Memory B cell (primary cell): ENCODE results near the gene WFS1.

Source experiments
- ATAC-seq: fragments of 150-1000 bp; cut with Tn5 transposase; 2 replicates; pipeline ENCODE4 v1.10.0; 2021; ENCODE audit warnings: low read depth, mild to moderate bottlenecking, moderate library complexity
- DNase-seq, 2 donors: peaks; one replicate each; pipeline ENCODE4 v3.0.0; 2022; ENCODE audit warnings: low spot score in 2 of 2
- H3K27ac Mint-ChIP-seq: one replicate; pipeline ENCODE4 v1.8.0; 2022; ENCODE audit warnings: mild to moderate bottlenecking, moderate library complexity, mixed read lengths
- H3K27me3 Mint-ChIP-seq: one replicate; pipeline ENCODE4 v1.8.0; 2022; ENCODE audit warnings: mixed read lengths
- H3K36me3 Mint-ChIP-seq: one replicate; pipeline ENCODE4 v1.8.0; 2022; ENCODE audit warnings: mild to moderate bottlenecking, mixed read lengths
- H3K4me1 Mint-ChIP-seq: one replicate; pipeline ENCODE4 v1.8.0; 2022; ENCODE audit warnings: mixed read lengths
- H3K4me3 Mint-ChIP-seq: one replicate; pipeline ENCODE4 v1.8.0; 2022; ENCODE audit warnings: mild to moderate bottlenecking, moderate library complexity, mixed read lengths
- H3K9me3 Mint-ChIP-seq: one replicate; pipeline ENCODE4 v1.8.0; 2022; ENCODE audit warnings: mixed read lengths

Gene WFS1

DNA sequence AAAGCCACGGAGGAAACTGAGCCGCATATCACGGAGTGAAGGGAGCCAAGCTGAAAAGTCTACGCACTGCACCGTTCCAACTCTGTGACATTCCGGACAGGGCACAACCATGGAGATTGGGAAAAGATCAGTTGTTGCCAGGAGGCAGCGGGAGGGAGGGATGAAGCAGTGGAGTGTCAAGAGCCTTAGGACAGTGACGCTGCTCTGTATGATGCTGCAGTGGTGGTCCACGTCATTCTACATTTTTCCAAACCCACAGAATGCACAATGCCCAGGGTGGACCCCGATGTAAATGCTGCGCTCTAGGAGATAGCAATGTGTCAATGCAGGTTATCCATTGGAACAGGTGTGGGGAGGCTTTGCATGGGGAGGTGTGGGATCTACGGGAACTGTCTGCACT lies 7.5 kb upstream of the WFS1 start:
- H3K27me3 Mint-ChIP-seq, result peaks cover 14% of the 10 kb centered on the region
- H3K4me3 Mint-ChIP-seq, result no peak overlapping the region
- H3K27ac Mint-ChIP-seq, result no peak overlapping the region
- H3K36me3 Mint-ChIP-seq, result no peaks in the 10 kb centered on the region
- peaks cover 11% of the 10 kb centered on the region for H3K4me1 Mint-ChIP-seq
- DNase-seq (no peak), ATAC-seq (no peak)
- H3K9me3 Mint-ChIP-seq, result no peaks in the 10 kb centered on the region

DNA sequence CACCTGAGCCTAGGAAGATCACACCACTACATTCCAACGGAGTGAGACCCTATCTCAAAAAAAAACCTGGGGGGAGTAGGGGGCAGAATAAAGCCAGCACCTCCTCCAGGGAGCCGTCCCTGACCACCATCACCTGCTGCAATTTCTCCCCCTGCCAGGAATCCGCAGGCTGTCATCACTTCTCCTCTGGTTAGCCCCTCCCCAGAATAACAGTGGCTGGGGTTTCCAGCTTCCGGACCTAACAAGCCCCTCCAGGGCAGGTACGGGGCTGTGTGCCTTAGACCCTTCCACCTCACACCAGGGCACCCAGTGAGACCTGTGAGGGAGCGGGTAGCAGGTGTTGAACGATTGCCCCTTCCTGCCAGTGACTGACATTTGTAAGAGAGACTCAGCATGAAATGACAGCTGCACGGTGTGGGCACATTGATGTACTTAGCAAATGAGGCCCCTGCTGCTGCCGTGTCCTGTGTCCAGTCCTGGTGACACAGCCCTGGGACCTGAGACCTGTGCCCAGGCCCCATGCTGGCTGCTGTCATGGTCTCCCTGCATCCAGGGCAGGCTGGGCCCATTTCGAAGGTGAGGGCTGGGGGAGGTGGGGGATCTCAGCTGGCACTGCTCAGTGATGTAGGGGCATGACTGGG lies 6.7 kb upstream of the WFS1 start:
- ATAC-seq, result no peak
- Mint-ChIP-seq H3K36me3 (no peaks in the 10 kb centered on the region), H3K27me3 (peaks cover 12% of the 10 kb centered on the region), H3K27ac (no peak overlapping the region), H3K4me1 (peaks cover 13% of the 10 kb centered on the region), H3K9me3 (no peaks in the 10 kb centered on the region), H3K4me3 (no peak overlapping the region)
- no peak for DNase-seq

DNA sequence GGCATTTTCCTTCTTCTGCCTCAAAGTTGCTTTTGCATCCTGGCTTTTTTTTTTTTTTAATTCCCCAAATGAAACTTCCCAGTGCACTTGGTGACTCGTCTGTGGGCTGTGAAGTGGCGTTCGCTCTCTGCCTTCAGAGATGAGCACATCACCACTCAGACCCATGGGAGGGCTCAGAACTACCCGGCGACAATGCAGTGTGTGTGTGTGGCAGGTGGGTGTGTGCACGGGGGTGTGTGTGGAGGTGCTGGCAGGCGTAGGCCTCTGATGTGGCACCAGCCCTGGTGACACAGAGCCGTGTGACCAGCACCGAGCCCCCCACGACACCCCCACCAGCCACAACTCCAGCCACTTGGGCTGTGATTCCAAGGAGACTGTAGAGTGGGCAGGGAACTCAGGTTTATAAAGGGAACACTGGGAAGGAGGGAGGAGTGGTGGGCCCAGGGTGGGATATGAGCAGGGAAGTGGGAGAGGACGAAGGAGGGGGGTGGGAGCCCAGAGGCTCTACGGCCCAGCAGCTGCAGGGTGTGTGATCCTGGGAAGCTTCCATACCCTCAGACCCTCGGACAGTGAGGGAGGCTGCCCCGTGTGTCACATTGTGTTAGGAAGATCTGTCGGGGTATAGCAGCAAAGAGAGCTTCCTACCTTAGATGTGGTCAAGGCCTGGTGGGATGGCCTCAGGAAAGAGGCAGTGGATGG lies 6.0 kb upstream of the WFS1 start:
- Mint-ChIP-seq H3K27ac (no peak overlapping the region), H3K4me1 (peaks cover 17% of the 10 kb centered on the region), H3K4me3 (no peak overlapping the region), H3K27me3 (peaks cover 12% of the 10 kb centered on the region), H3K36me3 (no peaks in the 10 kb centered on the region), H3K9me3 (no peaks in the 10 kb centered on the region)
- DNase-seq (no peak), ATAC-seq (no peak)

DNA sequence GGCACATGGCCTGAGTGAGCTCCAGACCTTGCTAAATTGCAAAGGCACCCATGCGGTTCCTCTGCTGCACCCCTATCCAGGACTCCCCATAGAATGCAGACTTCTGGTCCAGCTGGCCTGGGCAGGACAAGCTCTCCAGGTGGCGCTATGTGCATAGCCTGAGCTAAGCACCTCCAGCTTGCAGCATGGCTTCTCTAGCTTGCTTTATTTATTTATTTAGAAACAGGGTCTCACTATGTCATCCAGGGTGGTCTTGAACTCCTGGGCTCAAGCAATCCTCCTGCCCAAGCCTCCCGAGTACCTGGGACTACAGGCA lies 5.5 kb upstream of the WFS1 start:
- DNase-seq (no peak), ATAC-seq (no peak)
- H3K9me3 Mint-ChIP-seq, result no peaks in the 10 kb centered on the region
- no peaks in the 10 kb centered on the region for H3K36me3 Mint-ChIP-seq
- no peak overlapping the region for H3K4me3 Mint-ChIP-seq
- peaks cover 19% of the 10 kb centered on the region for H3K4me1 Mint-ChIP-seq
- H3K27ac Mint-ChIP-seq, result no peak overlapping the region
- H3K27me3 Mint-ChIP-seq, result peaks cover 12% of the 10 kb centered on the region

DNA sequence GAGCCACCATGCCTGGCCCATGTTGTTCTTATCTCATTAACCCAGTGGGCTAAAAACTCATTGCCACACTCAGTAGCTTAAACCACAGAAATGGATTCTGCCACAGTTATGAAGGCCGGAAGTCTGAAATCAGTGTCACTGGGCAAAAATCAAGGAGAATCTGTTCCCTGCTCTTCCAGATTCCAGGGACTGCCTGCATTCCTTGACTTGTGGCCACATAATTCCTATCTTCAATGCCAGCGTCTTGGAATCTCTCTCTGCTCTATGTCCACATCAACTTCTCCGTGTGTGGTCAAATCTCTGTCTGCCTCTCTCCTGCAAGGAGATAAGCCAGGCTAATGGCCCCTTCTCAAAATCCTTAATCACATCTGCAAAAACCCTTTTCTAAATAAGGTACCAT lies 4.1 kb upstream of the WFS1 start:
- H3K27ac Mint-ChIP-seq, result no peak overlapping the region
- H3K36me3 Mint-ChIP-seq, result no peaks in the 10 kb centered on the region
- ATAC-seq (no peak), DNase-seq (no peak)
- peaks cover 20% of the 10 kb centered on the region for H3K4me1 Mint-ChIP-seq
- H3K4me3 Mint-ChIP-seq, result no peak overlapping the region
- H3K27me3 Mint-ChIP-seq, result peaks cover 8% of the 10 kb centered on the region
- H3K9me3 Mint-ChIP-seq, result no peaks in the 10 kb centered on the region

DNA sequence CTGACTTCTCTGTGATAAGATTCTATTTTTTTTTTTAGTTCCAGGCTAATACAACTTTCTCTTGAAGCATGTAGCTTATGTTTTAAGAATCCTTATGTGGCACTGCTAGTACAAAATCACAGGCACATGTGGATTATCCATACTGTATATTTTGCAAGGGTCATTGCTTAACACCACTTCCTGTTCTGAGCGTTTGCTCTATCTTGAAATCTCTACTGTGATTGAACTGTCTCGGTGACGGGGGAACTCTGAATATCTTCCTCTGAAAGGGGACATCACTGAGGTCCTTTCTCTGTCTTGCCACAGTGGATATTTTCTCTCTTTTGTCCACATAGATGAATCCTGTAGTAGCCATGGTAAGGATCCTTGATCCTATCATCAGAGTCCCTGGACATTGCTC lies 2.1 kb upstream of the WFS1 start:
- no peak overlapping the region for H3K4me3 Mint-ChIP-seq
- ATAC-seq (no peak), DNase-seq (no peak)
- H3K4me1 Mint-ChIP-seq, result peaks cover 23% of the 10 kb centered on the region
- H3K27ac Mint-ChIP-seq, result no peak overlapping the region
- no peaks in the 10 kb centered on the region for H3K9me3 Mint-ChIP-seq
- H3K27me3 Mint-ChIP-seq, result no peaks in the 10 kb centered on the region
- H3K36me3 Mint-ChIP-seq, result no peaks in the 10 kb centered on the region

DNA sequence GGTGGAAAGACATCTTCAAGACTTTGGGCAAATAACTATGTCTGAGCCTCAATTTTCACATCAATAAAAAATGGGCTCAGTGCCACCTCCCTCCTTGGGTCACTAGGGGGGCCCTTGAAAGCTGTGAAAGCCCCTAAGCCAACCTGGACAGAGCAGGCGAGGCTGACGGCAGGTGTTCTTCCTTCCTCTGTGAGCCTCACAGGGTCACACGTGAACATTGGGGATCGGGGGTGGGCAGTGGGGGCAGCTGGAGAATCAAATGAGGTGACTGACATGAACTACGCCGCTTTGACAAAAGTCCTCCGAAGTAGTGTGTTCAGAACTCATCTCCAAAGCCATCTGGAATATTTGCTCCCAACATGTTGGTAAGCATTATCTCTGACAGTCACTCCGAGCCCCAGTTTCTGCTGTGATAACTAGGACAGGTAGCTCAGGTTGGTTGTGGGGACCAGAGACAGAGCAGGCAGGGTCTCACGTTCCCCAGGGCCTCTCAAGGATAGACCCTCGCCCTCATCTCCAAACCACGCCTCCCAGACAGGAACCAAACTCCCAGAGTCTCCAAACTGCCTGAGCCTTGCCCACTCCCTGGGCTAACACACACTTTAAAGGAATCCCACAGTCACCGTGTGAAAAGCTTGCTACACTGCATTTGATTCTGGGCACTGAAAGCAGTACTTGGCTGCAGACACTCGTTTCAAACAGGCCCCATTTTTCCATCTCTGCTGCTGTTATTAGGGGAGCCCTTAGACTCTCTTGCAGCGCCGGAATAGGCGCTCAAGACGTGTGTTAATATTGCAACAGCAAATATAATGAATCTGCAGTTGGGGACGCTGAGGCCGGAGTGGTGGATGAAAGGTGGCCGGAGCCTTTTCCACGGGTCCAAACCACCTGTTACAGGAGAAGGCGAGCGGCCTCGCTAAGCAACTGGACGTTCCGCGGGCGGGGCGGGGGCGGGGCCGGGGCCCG lies 717 bp upstream of the WFS1 start:
- ATAC-seq (peak; percentile 15), DNase-seq (no peak)
- no peaks in the 10 kb centered on the region for H3K9me3 Mint-ChIP-seq
- no peaks in the 10 kb centered on the region for H3K27me3 Mint-ChIP-seq
- H3K4me1 Mint-ChIP-seq, result peaks cover 25% of the 10 kb centered on the region
- peak overlapping the region; percentile 86 for H3K4me3 Mint-ChIP-seq
- H3K27ac Mint-ChIP-seq, result no peak overlapping the region
- no peaks in the 10 kb centered on the region for H3K36me3 Mint-ChIP-seq

DNA sequence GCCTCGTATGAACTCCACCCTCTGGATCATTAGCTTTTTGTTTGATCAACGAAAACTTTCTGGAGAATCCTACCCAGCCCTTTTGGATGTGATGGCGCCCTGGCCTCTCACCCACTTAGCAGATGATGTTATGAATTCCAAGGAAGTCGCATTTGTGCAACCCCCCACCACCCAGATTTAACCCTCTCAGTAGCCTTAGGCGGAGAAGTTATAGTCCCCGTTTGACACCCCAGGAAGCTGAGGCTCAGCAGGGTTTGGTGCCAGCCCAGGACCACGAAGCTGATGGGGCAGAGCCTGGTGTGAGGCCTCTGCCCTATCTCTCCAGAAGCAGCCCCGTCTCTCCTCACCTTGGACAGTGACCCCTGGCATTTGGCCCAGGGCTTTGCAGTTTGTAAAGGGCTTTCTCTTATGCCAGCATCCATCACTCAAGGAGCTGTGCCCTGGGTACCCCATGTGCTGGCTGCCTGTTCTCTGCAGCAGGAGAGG lies 1.0 kb downstream of the WFS1 start:
- H3K27ac Mint-ChIP-seq, result no peak overlapping the region
- ATAC-seq (no peak), DNase-seq (no peak)
- H3K36me3 Mint-ChIP-seq, result no peaks in the 10 kb centered on the region
- H3K4me1 Mint-ChIP-seq, result peaks cover 25% of the 10 kb centered on the region
- H3K4me3 Mint-ChIP-seq, result peak overlapping the region; percentile 84
- no peaks in the 10 kb centered on the region for H3K27me3 Mint-ChIP-seq
- H3K9me3 Mint-ChIP-seq, result no peaks in the 10 kb centered on the region

DNA sequence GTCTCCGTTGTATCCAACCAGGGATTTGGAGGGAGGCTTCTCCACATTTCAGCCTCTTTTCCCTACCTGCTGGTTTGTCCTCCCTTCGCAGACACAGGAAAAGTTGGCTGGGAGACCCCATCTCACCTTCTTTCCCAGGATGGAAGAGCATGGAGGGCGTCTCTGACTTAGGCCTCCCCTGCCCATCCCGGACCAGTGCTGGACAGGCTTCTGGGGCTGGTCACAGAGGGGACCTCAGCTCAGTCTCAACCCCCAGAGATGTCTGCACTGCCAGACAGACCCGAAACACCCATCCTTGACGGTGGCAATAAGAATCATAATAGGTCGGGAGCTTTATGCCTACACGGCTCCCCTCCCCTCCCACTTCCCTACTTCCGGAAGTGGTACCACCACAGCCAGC lies 1.6 kb downstream of the WFS1 start:
- no peaks in the 10 kb centered on the region for H3K27me3 Mint-ChIP-seq
- H3K36me3 Mint-ChIP-seq, result no peaks in the 10 kb centered on the region
- DNase-seq (no peak), ATAC-seq (no peak)
- peaks cover 25% of the 10 kb centered on the region for H3K4me1 Mint-ChIP-seq
- H3K27ac Mint-ChIP-seq, result no peak overlapping the region
- H3K9me3 Mint-ChIP-seq, result no peaks in the 10 kb centered on the region
- H3K4me3 Mint-ChIP-seq, result peak overlapping the region; percentile 84

DNA sequence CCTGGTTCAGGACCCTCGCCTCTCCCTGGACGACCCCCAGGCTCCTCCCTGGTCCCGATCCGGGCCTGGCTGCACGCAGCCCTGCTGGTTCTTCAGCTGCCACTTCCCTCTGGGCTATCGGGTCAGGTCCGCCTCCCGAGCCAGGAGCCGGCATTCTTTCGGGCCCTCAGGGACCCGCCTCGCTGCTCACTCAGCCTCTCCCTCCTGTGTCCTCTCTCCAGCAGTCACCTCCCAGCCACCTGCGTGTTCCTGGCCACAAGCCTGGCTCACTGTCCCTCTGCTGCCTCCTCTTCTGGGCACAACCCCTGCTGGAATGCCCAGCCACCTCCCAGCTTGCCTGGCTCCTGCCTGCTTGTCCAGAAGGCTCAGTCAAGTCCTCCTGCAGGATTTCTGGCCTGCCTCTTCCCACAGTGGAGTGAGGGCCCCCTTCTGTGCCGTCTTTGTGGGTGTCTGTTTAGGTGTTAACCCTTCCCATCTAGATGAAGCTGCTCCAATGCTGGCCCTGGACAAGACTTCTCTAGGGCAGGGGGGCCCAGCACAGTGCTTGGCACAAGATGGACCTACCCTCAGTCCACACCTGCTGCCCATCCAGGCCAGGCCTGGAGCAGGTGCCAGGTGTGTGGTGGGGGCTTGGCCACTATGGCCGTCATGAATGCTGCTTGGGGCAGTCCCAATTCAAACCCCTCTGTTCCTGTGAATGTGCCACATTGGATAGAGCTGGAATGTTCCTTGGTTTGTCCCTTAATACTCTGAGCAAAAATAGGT lies 2.2 kb downstream of the WFS1 start:
- DNase-seq (peak in 1 of 2 donors; percentile 12), ATAC-seq (no peak)
- Mint-ChIP-seq H3K27me3 (no peaks in the 10 kb centered on the region), H3K4me3 (peak overlapping the region; percentile 50), H3K4me1 (peaks cover 25% of the 10 kb centered on the region), H3K9me3 (no peaks in the 10 kb centered on the region), H3K27ac (no peak overlapping the region), H3K36me3 (no peaks in the 10 kb centered on the region)

DNA sequence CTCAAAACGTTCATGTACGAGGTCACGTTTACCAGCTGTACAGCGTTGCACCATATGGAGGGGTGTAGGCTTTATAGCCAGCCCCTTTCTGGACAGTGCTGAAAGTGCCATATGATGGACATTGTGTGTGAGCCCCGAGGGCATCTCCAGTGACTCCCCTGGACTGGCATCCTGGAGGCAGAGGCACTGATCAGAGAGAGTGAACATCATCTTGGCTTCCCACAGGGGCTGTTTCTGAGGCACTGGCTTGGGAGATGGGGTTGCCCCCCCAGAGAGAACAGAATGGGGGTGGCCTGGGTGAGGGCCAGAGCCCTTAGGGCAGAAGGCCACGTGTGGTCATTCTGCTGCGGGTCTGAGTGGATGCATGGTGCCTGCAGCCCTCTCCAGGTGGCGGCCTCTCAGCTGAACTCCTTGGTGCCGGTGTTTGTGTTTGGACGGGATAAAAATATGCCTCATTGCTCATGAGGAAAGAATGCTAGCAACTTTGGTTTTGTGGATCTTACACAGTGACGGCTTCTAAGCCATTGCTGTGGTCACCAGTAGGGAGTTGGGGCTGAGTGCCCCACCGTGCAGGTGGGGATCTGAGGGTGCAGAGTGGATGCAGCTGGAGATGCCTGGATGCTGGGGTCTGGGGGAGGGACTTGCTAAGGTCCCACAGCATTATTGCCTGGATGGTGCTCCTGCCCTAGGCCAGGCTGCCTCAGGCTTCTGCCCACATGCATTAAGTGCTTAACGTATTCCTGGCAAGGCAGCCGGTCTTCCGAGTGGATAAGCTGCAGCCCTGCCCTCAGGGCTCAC lies 3.4 kb downstream of the WFS1 start:
- H3K27ac Mint-ChIP-seq, result no peak overlapping the region
- no peaks in the 10 kb centered on the region for H3K27me3 Mint-ChIP-seq
- H3K4me1 Mint-ChIP-seq, result peaks cover 15% of the 10 kb centered on the region
- no peaks in the 10 kb centered on the region for H3K9me3 Mint-ChIP-seq
- no peak for ATAC-seq
- DNase-seq, result no peak
- no peaks in the 10 kb centered on the region for H3K36me3 Mint-ChIP-seq
- H3K4me3 Mint-ChIP-seq, result no peak overlapping the region

DNA sequence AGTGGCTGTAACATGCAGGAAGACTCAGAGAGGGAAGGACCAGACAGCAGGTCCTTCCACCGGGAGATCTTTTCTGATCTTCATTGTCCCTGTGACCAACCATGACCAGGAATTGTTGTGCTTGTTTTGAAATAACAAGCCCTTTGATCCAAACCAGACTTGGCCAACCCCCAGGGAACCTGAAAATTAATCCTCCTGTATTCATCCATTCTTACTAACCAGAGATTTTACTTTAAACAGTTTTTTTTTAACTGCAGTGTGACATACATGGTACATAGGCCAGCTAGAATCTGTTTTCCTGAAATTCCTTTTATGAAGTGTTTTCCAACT lies 4.0 kb downstream of the WFS1 start:
- no peaks in the 10 kb centered on the region for H3K27me3 Mint-ChIP-seq
- no peak for DNase-seq
- H3K4me1 Mint-ChIP-seq, result peaks cover 11% of the 10 kb centered on the region

DNA sequence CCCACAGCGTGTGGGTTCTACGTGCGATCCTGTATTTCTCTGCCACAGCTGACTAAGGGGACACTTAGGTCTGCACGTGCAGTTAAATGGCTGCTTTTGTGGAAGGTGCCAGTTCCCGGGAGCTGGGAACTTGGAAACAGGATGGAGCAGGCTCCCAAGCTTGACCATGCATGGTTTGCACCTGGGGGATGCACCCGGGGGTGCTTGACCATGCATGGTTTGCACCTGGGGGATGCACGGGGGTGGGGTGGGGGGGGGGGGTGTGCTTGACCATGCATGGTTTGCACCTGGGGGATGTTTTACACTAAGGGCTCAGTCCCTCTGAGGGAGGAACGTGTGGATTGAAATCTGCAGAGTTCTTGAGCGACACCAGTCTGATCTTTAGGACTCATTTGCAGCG lies 5.7 kb downstream of the WFS1 start:
- peaks cover 5% of the 10 kb centered on the region for H3K4me1 Mint-ChIP-seq
- no peak overlapping the region for H3K27ac Mint-ChIP-seq
- H3K36me3 Mint-ChIP-seq, result no peaks in the 10 kb centered on the region
- no peaks in the 10 kb centered on the region for H3K9me3 Mint-ChIP-seq
- DNase-seq (no peak), ATAC-seq (no peak)
- H3K27me3 Mint-ChIP-seq, result no peaks in the 10 kb centered on the region
- no peak overlapping the region for H3K4me3 Mint-ChIP-seq

More for the DNA sequence above, 4.0 kb downstream of the WFS1 start:
- Mint-ChIP-seq H3K27ac (no peak overlapping the region), H3K4me3 (no peak overlapping the region), H3K9me3 (no peaks in the 10 kb centered on the region), H3K36me3 (no peaks in the 10 kb centered on the region)
- no peak for ATAC-seq
